ENCODE data around the gene FRAS1. TPM values are rescaled to one million over a fixed set of nuclear protein-coding genes. Genes with fewer than 3 reads are reported as not detected.

The FRAS1 gene
- total RNA-seq, 1 donor from 2014 or later, result 20.2 TPM

- H3K9me3 ChIP-seq, result no peaks in the 10 kb centered on the region
- DNase-seq (no peak), ATAC-seq (no peak)
- H3K36me3 ChIP-seq, result no peaks in the 10 kb centered on the region
- intact Hi-C loops (cut with DNase I), result no loop called here
- TF ChIP-seq, protein P1, sequence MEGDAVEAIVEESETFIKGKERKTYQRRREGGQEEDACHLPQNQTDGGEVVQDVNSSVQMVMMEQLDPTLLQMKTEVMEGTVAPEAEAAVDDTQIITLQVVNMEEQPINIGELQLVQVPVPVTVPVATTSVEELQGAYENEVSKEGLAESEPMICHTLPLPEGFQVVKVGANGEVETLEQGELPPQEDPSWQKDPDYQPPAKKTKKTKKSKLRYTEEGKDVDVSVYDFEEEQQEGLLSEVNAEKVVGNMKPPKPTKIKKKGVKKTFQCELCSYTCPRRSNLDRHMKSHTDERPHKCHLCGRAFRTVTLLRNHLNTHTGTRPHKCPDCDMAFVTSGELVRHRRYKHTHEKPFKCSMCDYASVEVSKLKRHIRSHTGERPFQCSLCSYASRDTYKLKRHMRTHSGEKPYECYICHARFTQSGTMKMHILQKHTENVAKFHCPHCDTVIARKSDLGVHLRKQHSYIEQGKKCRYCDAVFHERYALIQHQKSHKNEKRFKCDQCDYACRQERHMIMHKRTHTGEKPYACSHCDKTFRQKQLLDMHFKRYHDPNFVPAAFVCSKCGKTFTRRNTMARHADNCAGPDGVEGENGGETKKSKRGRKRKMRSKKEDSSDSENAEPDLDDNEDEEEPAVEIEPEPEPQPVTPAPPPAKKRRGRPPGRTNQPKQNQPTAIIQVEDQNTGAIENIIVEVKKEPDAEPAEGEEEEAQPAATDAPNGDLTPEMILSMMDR (IDR thresholded peaks at IDR 0.05), result no peak
- H3K4me1 ChIP-seq, result peaks cover 22% of the 10 kb centered on the region
- no peaks in the 10 kb centered on the region for H3K27me3 ChIP-seq
- H3K4me3 ChIP-seq, result no peak overlapping the region
- peak overlapping the region; percentile 15 for H3K27ac ChIP-seq
These were observed 509.8 kb downstream of the FRAS1 start for GRCh38 chr4:78566834-78567499.

DNA sequence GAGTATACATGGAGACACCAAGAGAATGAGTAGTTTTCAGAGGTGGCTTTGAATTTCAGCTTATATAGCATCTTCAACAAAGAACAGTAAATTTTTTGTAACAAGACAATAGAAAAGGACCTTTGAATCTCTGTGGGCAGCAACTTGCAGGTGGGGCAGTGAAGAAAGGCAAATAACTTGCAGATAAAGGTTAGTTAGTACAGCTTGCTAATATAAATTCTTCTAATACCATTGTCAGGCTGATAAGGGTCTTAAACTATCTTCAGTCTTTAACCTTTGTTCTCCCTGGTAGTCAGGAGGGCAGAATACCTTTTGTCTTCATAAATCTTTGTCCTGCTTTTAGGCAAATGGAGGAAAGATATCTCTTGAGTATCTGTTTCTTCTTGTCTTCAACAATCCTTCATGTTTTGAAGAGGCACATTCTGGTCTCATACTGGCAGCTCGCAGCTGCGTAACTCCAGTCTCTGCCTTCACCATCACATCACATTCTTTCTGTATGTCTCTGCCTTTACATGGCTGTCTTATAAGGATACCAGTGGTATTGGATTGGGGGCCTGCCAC lies 510.5 kb downstream of the FRAS1 start:
- H3K27me3 ChIP-seq, result no peaks in the 10 kb centered on the region
- intact Hi-C loops (cut with DNase I), result no loop called here
- TF ChIP-seq, protein P1 (IDR thresholded peaks at IDR 0.05), result no peak
- peaks cover 17% of the 10 kb centered on the region for H3K4me1 ChIP-seq
- H3K4me3 ChIP-seq, result no peak overlapping the region
- peak overlapping the region; percentile 15 for H3K27ac ChIP-seq
- H3K9me3 ChIP-seq, result no peaks in the 10 kb centered on the region
- DNase-seq (no peak), ATAC-seq (no peak)
- no peaks in the 10 kb centered on the region for H3K36me3 ChIP-seq

GRCh38 chr4:78568640-78569305 lies 511.6 kb downstream of the FRAS1 start:
- Histone ChIP-seq H3K27me3 (no peaks in the 10 kb centered on the region), H3K27ac (no peak overlapping the region), H3K4me3 (no peak overlapping the region), H3K9me3 (no peaks in the 10 kb centered on the region), H3K36me3 (no peaks in the 10 kb centered on the region), H3K4me1 (peaks cover 17% of the 10 kb centered on the region)
- intact Hi-C loops (cut with DNase I), result no loop called here
- TF ChIP-seq, protein P1 (IDR thresholded peaks at IDR 0.05), result no peak
- DNase-seq, result no peak
- ATAC-seq, result no peak

DNA sequence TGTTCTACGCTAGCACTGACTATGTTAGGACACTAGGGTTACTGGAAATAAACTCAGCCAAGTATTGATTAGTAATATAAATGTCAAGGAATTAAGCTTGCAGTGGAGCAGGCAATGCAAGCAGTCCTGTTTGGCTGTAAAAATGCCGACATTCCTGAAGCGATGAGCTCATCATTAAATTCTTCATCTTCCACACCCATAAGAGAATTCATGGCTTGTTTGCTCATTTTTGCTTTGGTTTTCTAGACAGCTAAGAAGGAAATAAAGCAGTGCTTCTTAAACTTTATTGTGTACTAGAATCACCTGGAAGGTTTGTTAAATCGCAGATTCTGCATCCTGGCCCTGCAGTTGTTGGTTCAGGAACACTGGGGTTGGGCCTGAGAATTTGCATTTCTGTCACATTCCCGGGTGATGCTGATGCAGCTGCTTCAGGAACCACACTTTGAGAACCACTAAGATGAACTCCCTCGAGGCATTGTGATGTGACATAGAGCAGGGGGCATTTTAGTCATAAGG lies 512.2 kb downstream of the FRAS1 start:
- Histone ChIP-seq H3K9me3 (no peaks in the 10 kb centered on the region), H3K36me3 (no peaks in the 10 kb centered on the region), H3K4me1 (peaks cover 17% of the 10 kb centered on the region), H3K27ac (peak overlapping the region; percentile 3), H3K27me3 (no peaks in the 10 kb centered on the region), H3K4me3 (no peak overlapping the region)
- TF ChIP-seq, protein P1 (IDR thresholded peaks at IDR 0.05), result no peak
- peak; percentile 63 for ATAC-seq
- intact Hi-C loops (cut with DNase I), result no loop called here
- DNase-seq, result no peak

DNA sequence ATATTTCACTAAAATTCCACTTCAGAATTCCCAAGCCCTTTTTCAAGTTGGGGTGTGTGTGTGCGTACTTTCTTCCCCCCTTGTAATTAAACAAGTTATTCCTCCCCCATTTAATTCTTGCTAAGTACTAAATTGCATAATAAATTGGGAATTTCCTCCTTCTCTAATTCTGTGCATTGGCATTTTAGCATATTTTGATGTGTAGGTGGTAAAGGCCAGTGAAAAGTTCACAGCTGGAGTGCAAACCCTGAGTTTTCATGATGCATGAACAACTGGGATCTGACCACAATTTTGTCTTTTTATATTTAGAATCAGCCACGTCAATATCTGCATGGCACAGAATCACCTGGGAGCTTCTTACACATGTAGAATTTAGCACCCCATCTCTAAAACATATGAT lies 513.0 kb downstream of the FRAS1 start:
- peaks cover 17% of the 10 kb centered on the region for H3K4me1 ChIP-seq
- H3K27me3 ChIP-seq, result no peaks in the 10 kb centered on the region
- no peak overlapping the region for H3K4me3 ChIP-seq
- TF ChIP-seq, protein P1 (IDR thresholded peaks at IDR 0.05), result no peak
- no peak for ATAC-seq
- intact Hi-C loops (cut with DNase I), result no loop called here
- DNase-seq, result no peak
- H3K36me3 ChIP-seq, result no peaks in the 10 kb centered on the region
- no peak overlapping the region for H3K27ac ChIP-seq
- H3K9me3 ChIP-seq, result no peaks in the 10 kb centered on the region

Measured in upper lobe of right lung (tissue), 1 donor.